HG02938 (cell line): ENCODE measurements around the gene NPM3.

Experiments
- ATAC-seq: cut with Tn5 transposase; IDR thresholded peaks from one replicate; pipeline ENCODE4 v1.9.1; 2021; ENCODE audit warnings: mild to moderate bottlenecking, moderate library complexity; ENCODE audit not compliant: unreplicated experiment

Gene NPM3, protein sequence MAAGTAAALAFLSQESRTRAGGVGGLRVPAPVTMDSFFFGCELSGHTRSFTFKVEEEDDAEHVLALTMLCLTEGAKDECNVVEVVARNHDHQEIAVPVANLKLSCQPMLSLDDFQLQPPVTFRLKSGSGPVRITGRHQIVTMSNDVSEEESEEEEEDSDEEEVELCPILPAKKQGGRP

DNA sequence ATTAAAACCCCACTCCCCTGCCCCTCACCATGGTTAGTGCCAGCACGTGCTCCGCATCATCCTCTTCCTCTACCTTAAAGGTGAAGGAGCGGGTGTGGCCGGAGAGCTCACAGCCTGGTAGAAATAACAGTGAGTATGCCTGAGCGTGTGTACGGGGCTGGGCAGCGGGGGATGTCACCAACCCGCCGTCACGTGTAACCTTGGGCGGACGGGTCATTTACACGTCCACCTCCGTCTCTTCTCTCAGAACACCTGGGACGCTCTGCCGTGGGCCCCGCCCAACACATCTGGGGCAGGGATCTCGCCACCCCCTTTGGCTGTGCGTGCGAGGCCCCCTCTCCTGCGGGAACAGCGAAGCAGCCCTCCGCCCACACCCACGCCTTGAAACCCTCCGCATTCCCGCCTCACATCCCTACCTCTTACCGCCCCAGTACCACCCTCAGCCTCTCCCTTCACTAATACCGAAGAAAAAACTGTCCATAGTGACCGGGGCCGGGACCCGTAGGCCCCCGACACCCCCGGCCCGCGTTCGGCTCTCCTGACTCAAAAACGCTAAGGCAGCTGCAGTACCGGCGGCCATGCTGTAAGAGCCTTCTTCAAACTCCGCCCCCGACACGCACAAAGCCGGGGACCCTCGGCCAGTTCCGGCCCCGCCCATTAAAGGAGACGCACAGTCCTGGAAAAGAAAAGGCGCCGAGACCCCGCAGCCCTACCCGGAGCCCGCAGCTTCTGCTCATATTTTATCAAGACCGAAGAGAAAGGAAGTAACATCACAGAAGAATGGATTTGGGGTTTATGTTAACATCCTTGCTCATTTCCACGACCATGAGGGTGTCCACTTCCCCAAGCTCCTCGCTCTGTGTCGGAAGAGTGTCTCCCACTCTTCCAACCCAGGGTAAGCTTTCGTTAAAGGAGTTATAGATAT, at the start of gene NPM3:
TSS of gene NPM3 (minus strand) at position 636 of the 925 bp plus-strand sequence. CDS start at position 580, 56 bp downstream.
- ATAC-seq: peak; percentile 60

DNA sequence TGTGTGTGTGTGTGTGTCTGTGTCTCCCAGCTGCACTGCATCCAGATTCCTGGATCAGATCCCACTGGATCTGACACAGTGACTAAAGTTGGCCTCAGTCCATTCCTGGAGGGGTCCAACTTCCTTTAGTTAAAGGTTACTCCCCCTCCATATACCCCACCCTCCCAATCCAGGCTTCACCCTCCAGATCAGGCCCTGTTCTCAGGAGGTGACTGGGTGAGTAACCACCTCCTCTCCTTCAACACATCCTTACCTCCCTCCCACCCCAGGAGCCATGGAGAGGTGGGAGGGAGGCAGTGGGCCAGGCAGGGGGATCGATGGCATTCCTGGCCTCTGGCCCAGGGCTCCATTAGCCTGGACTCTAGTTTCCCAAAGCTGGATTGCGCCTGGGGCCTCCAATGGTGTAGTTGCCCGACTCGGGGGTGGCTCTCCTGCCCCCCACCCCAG, 49.1 kb upstream of the NPM3 start:
- ATAC-seq: no peak

DNA sequence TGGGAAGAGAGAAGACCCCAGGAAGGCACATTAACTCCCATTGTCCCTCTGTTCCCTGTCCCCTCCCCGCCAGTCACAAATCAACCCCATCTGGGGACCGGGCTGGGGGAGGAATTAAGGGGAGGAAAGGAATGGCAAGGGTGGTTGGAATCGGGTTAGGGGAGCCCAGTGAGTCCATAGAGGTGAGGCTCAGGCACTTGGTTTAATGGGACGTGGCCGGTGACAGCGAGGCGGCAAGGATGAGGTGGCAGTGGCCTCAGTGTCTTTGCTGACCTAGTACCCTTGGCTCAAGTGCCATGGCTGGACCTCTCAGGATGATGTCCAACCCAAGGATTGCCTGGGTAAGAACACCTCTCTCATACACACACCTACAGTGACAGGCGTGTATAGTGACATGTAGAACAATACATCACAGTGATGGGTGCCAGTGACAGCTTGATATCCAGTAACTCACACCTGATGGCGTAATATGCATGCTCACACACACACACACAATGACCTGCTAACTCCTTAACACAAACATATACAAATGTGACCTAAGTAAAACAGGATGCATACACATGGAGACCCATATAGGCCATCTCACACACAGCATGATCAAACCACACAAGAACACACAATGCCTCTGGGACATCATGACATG, 48.0 kb upstream of the NPM3 start:
- ATAC-seq: no peak

DNA sequence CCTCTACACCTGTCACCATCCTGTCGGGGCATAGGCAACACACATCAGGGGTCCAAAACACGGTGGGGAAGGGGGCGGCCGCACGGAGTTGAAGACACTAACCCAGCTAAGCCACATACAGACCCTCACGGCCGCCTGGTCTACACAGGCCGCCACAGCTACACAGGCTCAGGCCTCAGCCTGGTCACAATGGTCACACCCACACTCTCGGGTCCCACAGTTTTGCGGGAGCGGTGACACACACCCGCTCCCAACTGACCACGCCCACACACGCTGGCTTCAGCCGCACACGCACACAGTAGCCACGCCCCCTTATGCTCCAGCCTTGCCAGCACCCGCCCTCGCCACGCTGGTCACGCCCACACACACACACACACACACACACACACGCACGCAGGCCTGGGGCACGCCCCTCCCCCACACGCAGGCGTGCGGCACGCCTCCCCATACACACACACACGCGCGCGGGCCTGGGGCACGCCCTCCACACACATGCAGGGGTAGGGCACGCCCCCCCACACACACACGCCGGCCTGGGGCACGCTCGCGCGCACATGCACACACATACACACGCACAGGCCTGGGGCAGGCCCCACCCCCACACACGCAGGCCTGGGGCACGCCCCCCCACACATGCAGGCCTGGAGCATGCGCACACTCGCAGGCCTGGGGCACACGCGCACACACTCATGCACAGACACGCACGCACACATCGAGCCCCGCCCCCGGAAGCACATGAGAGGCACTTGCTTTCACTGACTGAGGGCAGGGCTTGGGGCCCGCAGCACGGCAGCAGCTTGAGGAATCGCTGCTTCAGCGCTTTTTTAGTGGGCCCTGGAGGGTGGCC, 47.3 kb upstream of the NPM3 start:
- peak; percentile 56 for ATAC-seq

DNA sequence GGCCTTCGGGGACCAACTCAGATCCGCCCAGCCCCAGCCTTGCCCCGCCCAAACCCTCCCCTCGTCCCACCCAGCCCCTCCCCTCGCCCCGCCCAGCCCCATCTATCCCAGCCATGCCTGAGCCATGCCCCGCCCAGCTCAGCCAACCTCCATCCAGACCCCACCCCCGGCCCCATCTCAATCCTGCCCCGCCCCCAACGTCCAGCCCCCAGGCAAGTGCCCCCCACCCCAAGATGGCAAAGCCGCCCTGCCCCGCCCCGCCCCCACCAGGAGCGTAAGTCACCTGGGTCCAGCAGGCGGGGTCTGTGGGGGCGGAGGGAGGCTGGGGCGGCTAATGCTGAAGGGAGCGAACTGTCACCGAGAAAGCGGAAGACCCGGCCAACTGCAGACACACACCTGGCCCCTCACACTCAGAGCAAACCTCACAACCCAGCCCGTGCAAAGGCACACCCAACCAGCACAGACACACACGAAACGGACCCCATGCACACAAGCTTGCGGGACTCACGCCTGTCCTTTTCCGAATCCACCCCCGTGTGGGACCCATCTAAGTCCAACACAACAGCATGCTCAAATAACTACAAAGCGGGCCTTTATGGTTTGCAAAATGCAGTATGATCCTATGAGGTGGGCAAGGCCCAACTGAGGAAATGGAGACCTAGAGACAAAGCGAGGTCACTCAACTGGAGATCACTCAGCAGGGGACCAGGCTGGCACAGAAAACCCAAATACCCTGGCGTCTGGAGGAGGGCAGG, 46.5 kb upstream of the NPM3 start:
- ATAC-seq: peak; percentile 21

DNA sequence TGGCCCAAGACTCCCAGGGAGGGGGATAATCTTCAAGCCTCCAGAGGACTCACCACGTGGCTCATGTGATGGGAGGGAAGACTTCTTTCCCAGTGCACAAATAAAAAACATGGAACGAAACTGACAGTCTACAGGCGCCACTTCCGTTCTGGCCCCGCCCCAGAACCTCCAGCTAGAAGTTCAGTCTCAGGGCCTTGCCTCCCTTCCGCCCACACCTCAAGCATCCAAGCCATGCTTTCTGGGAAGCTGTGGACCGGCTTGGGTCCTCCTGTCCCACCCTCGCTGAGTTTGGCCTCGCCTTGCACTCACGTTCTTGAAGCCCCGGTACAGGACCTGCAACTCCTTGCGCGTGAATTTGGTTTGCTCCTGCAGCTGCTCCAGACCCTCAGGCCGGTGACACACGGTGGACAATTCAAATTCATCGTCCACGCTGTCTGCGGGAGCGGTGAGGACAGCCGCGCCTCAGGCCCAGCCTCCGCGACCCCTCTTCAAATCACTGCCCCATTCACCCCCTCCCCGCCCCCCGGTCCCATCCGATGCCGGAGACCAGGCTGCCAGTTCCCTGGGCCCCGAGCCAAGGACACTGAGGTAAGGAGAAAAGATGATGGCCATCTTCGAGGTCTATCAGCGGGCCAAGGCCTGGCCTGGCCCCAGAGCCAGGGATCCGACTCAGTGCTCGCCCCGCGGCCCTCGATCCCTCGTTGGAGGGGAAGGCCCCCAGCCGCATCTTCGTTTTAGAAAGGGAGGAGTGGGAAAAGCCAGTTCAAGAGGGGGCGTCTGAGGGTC, 45.7 kb upstream of the NPM3 start:
- ATAC-seq: no peak

DNA sequence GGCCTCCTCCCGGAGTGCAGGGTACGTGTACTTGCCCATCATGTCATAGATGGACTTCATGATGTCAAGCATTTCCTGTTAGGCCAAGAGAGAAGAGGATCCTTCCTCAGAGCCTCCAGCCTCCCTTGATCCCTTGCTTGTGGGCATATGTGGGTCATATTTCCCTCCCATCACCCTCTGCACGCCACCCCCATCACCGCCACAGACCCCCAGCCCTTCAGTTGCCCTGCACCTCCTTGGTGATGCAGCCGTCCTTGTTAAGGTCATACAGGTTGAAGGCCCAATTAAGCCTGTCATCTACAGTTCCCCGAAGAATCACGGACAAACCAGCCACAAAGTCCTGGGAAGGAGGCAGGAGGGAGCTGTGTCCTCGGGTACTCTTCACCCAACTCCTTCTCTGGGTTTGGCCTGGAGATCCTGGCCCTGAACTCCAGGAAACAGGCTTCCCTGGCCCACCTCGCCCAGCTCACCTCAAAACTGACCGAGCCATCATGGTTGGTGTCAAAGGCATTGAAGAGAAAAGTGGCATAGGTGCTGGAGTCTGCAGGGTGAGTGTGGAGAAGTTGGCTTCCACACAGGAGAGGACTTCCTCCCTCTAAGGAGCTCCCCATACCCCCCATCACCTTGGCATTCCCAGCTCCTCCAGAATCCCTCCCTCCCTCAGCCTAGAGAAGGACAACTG, 44.8 kb upstream of the NPM3 start:
- no peak for ATAC-seq

DNA sequence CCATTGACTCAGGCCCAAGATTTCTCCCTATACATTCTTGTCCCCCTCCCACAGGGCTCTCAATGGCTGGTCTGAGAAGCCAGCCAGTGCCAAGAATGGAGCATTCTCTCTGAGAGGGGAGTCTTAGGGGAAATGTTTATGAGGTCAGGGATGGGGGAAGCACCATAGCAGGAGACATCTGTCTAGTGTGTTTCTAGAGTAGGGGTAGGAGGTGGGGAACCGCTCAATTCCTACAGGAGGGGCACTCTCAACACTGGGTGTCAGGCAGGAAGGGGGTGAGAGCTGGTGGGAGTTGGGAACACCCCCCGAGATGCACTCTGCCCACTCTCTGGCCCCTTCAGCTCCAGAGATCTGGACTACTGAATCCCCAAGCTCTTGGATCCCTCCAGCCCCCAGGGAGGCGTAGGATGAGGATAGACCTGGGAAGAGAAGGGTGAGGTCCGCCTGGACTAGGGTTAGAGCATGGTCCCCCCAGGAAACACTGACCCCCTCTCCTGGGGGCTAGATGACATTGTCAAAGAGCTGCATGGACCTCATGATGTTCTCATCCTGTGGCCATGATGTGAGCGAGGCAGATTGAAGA, 43.7 kb upstream of the NPM3 start:
- ATAC-seq: no peak

DNA sequence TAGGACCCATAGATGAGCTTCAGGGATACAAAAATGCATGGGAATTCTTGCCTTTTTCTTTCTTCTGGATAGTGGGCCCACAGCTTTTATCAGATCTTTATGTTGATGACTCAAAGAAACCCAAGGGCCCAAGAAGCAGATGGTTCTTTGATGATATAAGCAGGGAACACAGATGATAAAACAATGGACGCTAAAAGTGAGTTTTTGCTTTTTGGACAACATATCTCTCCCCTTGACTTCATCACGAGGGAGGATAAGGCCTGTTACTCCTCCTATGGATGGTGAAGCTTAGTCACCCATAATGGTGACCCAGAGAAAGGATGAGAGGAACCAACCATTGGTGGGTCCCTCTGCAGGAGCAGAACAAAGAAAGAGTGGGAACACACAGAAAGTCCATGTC, 41.5 kb upstream of the NPM3 start:
- ATAC-seq: no peak

DNA sequence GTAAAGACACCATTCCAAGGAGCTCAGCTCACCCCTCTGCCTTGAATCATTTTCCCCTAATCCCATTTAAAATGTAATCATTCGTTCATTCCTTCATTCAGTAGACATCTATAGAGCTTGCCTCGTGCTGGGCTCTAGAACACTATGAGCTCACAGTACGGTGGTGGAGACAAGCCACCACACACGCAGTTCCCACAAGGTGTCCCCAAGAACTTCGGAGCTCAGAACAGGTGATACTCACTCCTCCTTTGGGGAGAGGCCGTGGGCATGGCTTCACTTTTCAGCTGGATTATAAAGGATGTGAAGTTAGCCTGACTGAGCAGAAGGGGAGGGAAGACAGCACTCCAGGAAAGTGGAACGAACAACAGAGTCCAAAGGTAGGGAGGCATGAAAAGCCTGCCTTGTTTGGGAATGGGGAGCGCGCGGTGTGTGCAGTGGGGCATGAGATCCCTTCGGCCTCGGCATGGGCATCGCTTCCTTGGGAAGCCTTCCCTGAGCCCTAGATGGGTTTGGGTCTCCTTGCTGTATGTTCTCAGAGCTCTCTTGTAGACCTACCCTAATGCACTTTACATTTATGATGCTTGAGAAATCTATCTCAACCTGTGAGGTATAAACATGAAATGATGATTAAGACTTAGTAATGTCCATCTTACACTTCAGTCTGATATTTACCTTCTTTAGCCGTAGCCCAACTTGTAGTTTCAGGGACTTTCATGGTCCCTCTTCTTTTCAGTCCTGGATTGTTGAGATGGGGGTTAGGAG, 35.8 kb upstream of the NPM3 start:
- peak; percentile 9 for ATAC-seq

DNA sequence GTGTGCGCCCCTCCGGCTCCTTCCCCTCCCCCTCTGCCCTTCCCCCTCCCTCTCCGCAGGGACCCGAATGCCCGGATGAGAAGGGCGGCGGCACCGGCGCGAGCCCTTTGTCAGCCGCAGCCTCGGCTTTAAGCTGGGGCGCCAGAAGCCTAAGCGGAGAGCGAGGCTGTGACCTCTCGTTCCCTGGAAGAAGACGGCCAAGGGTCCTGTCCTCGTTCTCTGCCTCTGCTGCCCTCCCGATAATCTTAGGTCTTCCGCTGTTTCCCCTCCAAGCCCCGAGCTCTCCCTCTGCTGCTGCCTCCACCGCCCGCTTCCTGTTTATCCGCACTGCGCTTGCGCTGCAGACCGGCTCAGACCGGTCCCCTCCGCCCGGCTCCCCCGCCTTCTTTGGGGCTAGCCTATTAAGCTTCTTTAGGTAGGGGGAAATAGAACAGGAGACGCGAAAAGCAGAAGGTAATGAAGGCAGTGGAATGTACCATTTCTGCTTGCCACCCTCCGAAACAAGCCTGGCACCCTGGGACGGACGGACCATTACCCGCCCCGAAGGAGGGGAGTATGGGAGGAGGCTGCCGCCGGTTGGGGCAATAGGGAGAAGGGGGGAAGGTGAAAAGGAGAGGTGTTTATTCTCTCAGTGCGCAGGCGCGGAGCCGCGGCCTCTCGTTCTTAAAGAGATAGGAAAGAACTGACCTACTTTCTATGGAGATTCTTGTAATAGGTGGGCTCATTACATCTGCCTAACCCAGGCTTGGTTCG, 35.0 kb upstream of the NPM3 start, which contains the start of gene OGA:
TSS of gene OGA (minus strand) at position 326 of the 753 bp plus-strand sequence. CDS start 422 bp downstream, outside the sequence.
- peak; percentile 85 for ATAC-seq

DNA sequence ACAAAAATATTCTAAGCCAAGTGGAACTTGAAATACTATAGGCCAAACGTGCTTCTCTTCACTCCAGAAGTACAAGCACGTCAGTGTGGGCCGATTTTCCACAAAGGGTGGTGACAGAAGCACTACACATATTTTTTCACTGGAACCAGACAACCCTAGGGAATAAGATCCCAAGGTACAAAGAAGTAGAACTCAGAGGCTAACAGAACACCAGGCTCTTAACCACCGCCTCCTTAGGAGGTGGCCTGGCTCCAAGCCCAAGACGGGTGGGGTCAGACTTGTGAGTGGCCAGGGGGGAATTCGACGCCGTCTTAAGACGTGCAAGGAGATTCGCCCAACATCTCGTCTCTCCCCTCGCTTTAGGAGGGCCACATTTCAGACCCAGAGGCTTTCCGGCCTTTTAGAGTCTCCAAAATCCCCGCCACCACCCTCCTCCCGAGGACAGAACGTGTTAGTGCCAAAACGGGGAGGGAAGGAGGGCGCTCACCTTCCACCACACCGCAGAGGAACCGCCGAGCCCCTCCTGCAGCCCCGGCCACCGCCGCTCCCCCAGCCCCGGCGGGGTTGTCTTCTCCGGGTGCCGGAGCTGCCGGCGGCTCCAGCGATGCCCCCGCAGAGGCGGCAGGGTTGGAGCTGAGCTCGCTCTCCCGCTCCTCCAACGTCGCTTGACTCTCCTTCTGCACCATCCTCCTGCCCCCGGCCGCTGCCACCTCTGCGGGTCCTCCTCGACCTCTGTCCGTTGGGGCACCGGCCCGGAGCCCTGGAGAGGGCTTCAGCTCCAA, 34.3 kb upstream of the NPM3 start:
- ATAC-seq: no peak

DNA sequence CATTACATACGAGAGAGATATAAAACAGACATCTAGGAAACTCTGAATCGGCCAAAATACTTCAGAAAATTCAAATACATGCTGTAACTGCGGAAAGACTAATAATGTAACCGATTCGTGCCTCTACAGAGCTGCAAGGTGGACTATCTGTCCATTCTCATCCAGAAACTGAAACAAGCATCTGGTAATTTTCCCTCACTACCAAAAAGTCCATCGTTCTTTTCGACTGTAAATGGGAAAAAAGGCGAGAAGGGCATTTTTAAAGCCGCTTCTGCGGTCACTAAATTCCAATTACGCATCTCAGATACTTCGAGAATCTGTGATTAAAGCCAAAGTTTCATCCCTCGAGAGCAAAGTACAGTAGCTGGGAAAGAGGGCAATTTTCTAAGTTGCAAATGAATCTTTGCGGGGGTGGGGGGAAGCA, 33.7 kb upstream of the NPM3 start:
- no peak for ATAC-seq

DNA sequence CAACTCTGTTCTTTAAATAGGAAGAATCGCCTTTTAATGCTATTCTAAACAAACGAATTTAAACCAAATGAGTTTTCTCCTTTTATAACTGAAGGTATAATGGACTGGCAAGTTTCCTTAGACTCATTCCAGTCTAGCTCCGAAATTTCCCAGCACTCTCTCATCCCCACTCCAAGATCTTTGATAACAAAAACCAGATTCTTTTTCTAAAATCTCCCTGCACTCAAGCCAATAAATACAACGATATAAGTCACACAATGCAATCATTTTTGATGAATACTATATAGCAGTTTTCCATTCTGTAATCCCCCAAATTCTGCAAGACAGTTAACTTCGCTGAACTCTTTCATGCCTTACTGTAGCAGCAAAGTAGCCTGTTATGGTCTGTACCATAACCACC, 33.1 kb upstream of the NPM3 start:
- ATAC-seq: no peak

DNA sequence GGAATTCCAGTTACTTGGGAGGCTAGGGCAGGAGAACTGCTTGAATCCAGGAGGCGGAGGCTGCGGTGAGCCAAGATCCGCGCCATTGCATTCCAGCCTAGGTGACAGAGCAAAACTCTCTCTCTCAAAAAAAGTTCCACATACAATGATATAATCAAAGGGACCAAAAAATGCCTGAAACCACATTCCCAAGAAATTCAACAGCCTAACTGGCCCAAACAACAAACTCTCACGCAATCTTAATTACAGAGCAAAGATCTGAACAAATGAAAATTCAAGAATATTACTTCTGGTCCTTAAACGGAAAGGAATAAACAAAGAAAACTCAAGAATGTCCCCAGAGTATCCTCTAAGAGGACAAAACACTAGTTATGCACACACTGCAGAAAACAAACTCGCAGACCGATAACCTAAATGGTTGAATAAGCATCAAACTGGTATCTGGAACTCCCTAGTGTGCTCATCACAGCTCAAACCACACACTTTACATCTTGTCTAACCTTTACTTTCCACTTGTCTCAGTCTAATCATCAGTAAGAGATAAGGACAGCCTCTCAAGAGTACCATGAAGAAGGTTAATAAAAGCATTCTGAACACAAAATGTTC, 31.3 kb upstream of the NPM3 start:
- no peak for ATAC-seq

DNA sequence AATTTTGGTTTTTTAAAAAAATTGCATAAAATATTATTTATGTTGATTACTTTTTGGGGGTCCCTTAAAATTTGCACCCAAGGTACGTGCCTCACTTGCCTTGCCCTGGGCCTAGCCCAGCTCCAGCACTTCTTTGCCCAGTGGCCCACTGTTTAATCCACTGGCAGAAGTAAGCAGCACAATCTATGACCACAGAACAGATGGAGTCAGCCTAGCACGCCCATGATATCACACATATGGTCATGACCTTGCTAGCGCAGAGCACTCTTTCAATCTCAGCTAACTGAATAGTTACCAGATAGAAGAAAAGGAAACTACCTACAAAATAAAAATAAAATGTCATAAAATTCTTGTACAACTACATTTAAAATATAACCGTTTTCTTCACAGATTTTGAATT, 29.4 kb upstream of the NPM3 start:
- no peak for ATAC-seq
